ENCODE data around the gene SSUH2.
"Not testable (repeated sequence)": the region's sequence is repeated elsewhere in the genome, so short reads cannot be mapped to it uniquely, and the experiment has no call there.

SSUH2 gene

GRCh38 chr3:8644748-8645390 lies at the start of gene SSUH2:
Gene SSUH2, minus strand, starts transcription at chr3:8644798. Its CDS starts 40 bp downstream, at chr3:8644758.
- no peak for DNase-seq

GRCh38 chr3:8691295-8691694 lies 46.7 kb upstream of the SSUH2 start:
- not testable (repeated sequence) for DNase-seq

GRCh38 chr3:8684992-8685391 lies 40.4 kb upstream of the SSUH2 start:
- DNase-seq, result not testable (repeated sequence)

GRCh38 chr3:8682850-8683574 lies 38.4 kb upstream of the SSUH2 start:
- DNase-seq, result peak; percentile 1

- DNase-seq, result not testable (repeated sequence)
Observed at GRCh38 chr3:8681881-8682538, 37.4 kb upstream of the SSUH2 start.

- no peak for DNase-seq
Observed at GRCh38 chr3:8681349-8681748, 36.8 kb upstream of the SSUH2 start.

- not testable (repeated sequence) for DNase-seq
Observed at GRCh38 chr3:8679817-8680553, 35.4 kb upstream of the SSUH2 start.

- no peak for DNase-seq
Observed at GRCh38 chr3:8678751-8679150, 34.2 kb upstream of the SSUH2 start.

- DNase-seq, result not testable (repeated sequence)
Observed at GRCh38 chr3:8677258-8677657, 32.7 kb upstream of the SSUH2 start.

GRCh38 chr3:8675591-8675990 lies 31.0 kb upstream of the SSUH2 start:
- DNase-seq, result not testable (repeated sequence)

GRCh38 chr3:8673083-8673737 lies 28.6 kb upstream of the SSUH2 start:
- DNase-seq, result no peak

- DNase-seq, result no peak
Observed at GRCh38 chr3:8669019-8669418, 24.4 kb upstream of the SSUH2 start.

- DNase-seq, result no peak
Observed at GRCh38 chr3:8668216-8668615, 23.6 kb upstream of the SSUH2 start.

- DNase-seq, result no peak
Observed at GRCh38 chr3:8667463-8668091, 23.0 kb upstream of the SSUH2 start.

- DNase-seq, result no peak
Observed at GRCh38 chr3:8665407-8665896, 20.9 kb upstream of the SSUH2 start.

GRCh38 chr3:8663177-8664061 lies 18.8 kb upstream of the SSUH2 start:
- DNase-seq, result peak; percentile 2

- no peak for DNase-seq
Observed at GRCh38 chr3:8662594-8662993, 18.0 kb upstream of the SSUH2 start.

GRCh38 chr3:8660175-8661118 lies 15.8 kb upstream of the SSUH2 start:
- no peak for DNase-seq

- DNase-seq, result no peak
Observed at GRCh38 chr3:8659242-8659641, 14.6 kb upstream of the SSUH2 start.

All from NK-92 treated with Interleukin-12 subunit alpha and Interleukin-12 subunit beta, amount 100 ng/mL, for 24 hours (cell line).